ENCODE results near the gene SLC27A4. TPM values are rescaled to one million over a fixed set of nuclear protein-coding genes. Genes with fewer than 3 reads are reported as not detected.

The SLC27A4 gene
- total and polyA plus RNA-seq, 2 of the 13 experiments (the other 11 are each of a cell fraction or from before 2014, with no cell fraction given), result 10.6 to 18.8 TPM

DNA sequence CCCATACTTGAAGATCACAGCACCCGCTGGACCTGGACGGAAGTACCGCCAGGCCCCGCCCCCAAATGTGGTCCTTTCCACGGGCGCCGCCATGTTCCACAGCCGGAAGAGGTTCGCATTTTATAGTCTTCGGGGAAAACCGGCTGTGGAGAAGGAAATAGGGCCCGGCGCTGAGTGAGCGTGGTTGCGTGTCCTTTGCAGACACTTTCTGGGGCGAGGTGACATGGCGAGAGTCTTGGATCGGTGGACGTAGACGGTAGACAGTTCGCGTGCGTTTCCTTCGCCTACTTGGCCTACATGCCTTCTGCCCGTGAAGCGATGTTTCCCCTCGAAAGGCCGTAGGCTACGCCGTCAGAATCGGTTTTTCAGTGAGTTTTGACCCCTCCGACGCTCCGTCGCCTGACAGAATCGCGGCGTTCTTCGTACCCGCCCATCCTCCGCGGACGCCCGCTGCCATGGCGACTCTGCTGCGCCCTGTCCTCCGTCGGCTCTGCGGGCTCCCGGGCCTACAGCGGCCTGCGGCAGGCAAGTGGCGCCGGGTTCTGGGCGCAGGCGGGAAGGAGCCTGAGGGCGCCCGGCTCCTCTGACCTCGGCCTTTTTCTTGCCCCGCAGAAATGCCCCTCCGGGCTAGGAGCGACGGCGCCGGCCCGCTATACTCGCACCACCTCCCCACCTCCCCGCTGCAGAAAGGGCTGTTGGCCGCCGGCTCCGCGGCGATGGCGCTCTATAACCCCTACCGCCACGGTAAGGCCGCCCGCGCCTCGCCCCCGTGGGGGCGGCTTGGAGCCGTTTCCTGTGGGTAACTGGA, 17.7 kb upstream of the SLC27A4 start, which contains the start of the genes COQ4 and TRUB2 (continued):
- TF ChIP-seq, protein P1, sequence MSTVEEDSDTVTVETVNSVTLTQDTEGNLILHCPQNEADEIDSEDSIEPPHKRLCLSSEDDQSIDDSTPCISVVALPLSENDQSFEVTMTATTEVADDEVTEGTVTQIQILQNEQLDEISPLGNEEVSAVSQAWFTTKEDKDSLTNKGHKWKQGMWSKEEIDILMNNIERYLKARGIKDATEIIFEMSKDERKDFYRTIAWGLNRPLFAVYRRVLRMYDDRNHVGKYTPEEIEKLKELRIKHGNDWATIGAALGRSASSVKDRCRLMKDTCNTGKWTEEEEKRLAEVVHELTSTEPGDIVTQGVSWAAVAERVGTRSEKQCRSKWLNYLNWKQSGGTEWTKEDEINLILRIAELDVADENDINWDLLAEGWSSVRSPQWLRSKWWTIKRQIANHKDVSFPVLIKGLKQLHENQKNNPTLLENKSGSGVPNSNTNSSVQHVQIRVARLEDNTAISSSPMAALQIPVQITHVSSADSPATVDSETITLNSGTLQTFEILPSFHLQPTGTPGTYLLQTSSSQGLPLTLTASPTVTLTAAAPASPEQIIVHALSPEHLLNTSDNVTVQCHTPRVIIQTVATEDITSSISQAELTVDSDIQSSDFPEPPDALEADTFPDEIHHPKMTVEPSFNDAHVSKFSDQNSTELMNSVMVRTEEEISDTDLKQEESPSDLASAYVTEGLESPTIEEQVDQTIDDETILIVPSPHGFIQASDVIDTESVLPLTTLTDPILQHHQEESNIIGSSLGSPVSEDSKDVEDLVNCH (CRISPR knock-in tag; IDR thresholded peaks at IDR 0.05), result no peak
- TF ChIP-seq ZNF296 (CRISPR knock-in tag; conservative IDR thresholded peaks at IDR 0.05) (no peak), ZNF879 (CRISPR knock-in tag; IDR thresholded peaks at IDR 0.05) (no peak), REL (CRISPR knock-in tag; conservative IDR thresholded peaks at IDR 0.05) (no peak), ZNF10 (CRISPR knock-in tag; IDR thresholded peaks at IDR 0.05; ENCODE audit: borderline replicate concordance, low read depth) (no peak), ZFYVE20 (CRISPR knock-in tag; IDR thresholded peaks at IDR 0.05; ENCODE audit: borderline replicate concordance, low read depth) (no peak), KLF16 (CRISPR knock-in tag; IDR thresholded peaks at IDR 0.05) (peak in 1 of 2 experiments; percentile 87; a peak in 2 of 4 replicates), JARID2 (CRISPR knock-in tag; IDR thresholded peaks at IDR 0.05; ENCODE audit: insufficient replicate concordance) (no peak), NFYC (CRISPR knock-in tag; IDR thresholded peaks at IDR 0.05) (0 out of 2 replicates have a peak, but pooled peaks have one; percentile 25), MYNN (CRISPR knock-in tag; IDR thresholded peaks at IDR 0.05; ENCODE audit: low read depth) (no peak), CBFB (CRISPR knock-in tag; IDR thresholded peaks at IDR 0.05) (peak; percentile 92), ZNF570 (CRISPR knock-in tag; IDR thresholded peaks at IDR 0.05; ENCODE audit: borderline replicate concordance) (0 out of 2 replicates have a peak, but pooled peaks have one; percentile 40), ZNF615 (CRISPR knock-in tag; IDR thresholded peaks at IDR 0.05; ENCODE audit: borderline replicate concordance) (no peak; the same call in none of the 2 replicates), ZNF33B (CRISPR knock-in tag; IDR thresholded peaks at IDR 0.05) (peak; percentile 60; the same call in 1 of the 2 replicates), NCOA2 (CRISPR knock-in tag; IDR thresholded peaks at IDR 0.05) (peak; percentile 53; the same call in 1 of the 2 replicates), ZNF709 (CRISPR knock-in tag; IDR thresholded peaks at IDR 0.05) (peak; percentile 86)
- TF ChIP-seq, protein P2, sequence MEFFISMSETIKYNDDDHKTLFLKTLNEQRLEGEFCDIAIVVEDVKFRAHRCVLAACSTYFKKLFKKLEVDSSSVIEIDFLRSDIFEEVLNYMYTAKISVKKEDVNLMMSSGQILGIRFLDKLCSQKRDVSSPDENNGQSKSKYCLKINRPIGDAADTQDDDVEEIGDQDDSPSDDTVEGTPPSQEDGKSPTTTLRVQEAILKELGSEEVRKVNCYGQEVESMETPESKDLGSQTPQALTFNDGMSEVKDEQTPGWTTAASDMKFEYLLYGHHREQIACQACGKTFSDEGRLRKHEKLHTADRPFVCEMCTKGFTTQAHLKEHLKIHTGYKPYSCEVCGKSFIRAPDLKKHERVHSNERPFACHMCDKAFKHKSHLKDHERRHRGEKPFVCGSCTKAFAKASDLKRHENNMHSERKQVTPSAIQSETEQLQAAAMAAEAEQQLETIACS (CRISPR knock-in tag; IDR thresholded peaks at IDR 0.05), result no peak
- TF ChIP-seq, protein P3, sequence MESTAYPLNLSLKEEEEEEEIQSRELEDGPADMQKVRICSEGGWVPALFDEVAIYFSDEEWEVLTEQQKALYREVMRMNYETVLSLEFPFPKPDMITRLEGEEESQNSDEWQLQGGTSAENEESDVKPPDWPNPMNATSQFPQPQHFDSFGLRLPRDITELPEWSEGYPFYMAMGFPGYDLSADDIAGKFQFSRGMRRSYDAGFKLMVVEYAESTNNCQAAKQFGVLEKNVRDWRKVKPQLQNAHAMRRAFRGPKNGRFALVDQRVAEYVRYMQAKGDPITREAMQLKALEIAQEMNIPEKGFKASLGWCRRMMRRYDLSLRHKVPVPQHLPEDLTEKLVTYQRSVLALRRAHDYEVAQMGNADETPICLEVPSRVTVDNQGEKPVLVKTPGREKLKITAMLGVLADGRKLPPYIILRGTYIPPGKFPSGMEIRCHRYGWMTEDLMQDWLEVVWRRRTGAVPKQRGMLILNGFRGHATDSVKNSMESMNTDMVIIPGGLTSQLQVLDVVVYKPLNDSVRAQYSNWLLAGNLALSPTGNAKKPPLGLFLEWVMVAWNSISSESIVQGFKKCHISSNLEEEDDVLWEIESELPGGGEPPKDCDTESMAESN (CRISPR knock-in tag; conservative IDR thresholded peaks at IDR 0.05), result 0 out of 2 replicates have a peak, but pooled peaks have one; percentile 15
- TF ChIP-seq, protein P4, sequence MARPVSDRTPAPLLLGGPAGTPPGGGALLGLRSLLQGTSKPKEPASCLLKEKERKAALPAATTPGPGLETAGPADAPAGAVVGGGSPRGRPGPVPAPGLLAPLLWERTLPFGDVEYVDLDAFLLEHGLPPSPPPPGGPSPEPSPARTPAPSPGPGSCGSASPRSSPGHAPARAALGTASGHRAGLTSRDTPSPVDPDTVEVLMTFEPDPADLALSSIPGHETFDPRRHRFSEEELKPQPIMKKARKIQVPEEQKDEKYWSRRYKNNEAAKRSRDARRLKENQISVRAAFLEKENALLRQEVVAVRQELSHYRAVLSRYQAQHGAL (CRISPR knock-in tag; IDR thresholded peaks at IDR 0.05; ENCODE audit: not compliant biosample characterization), result no peak
